ENCODE data around the gene COQ7. TPM values are rescaled to one million over a fixed set of nuclear protein-coding genes. Genes with fewer than 3 reads are reported as not detected.

COQ7 gene
- total and polyA plus RNA-seq, 2 of the 4 experiments (the other 2 are of a cell fraction) = 10.9 to 13.6 TPM

DNA sequence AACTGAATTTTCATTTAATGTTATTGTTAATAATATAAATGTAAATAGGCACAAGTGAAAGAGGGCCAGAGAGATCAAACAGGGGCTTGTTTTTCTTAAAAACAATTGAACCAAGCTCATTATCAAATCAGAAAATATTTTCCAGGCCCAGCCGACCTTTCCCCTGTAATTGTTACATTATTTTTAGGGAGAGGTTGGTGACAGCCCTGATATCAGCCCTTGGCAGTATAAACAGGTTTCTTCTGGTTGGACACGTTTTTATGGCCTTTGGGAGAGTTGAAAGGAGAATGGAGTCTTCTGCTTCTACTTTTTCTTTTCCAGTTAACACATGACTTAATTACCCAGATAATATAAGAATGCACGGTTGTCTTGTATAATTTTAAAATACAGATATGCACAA is 40.0 kb upstream of the COQ7 start:
- Histone ChIP-seq H4K91ac (ENCODE audit: insufficient read depth, low read depth, low read length) (no peak overlapping the region), H2AK5ac (ENCODE audit: low read depth, low read length) (no peak overlapping the region), H4K20me1 (ENCODE audit: insufficient read depth, low read length) (no peaks in the 10 kb centered on the region), H2BK5ac (ENCODE audit: low read depth, low read length, poor library complexity, severe bottlenecking) (no peak overlapping the region), H2BK20ac (ENCODE audit: low read depth, low read length) (no peak overlapping the region), H3K56ac (ENCODE audit: extremely low read depth, insufficient read depth, low read length) (no peak overlapping the region), H3K9me1 (ENCODE audit: insufficient read depth, low read length) (no peaks in the 10 kb centered on the region), H2AK9ac (replicated peaks; ENCODE audit: low read depth, low read length, poor library complexity) (no peak overlapping the region), H2AFZ (replicated peaks; ENCODE audit: low read length, poor library complexity) (no peak overlapping the region), H3K27me3 (ENCODE audit: control insufficient read depth, insufficient read depth, low read length) (no peaks in the 10 kb centered on the region), H4K8ac (ENCODE audit: low read depth in 2 of 2, low read length in 2 of 2) (no peak overlapping the region), H2BK120ac (ENCODE audit: low read depth, low read length) (no peak overlapping the region), H3K18ac (ENCODE audit: low read depth, low read length) (no peak overlapping the region), H3K4me3 (ENCODE audit: insufficient read depth, low read depth, low read length) (no peak overlapping the region), H3K9me3 (ENCODE audit: control insufficient read depth, insufficient read depth, low read length) (no peaks in the 10 kb centered on the region), H3K23ac (ENCODE audit: low read depth, low read length) (no peak overlapping the region), H3K4me1 (ENCODE audit: control insufficient read depth, insufficient read depth, low read length) (no peaks in the 10 kb centered on the region), H3K27ac (ENCODE audit: insufficient read depth, low read length) (no peak overlapping the region), H3K9ac (ENCODE audit: low read depth, low read length) (no peak overlapping the region), H3K36me3 (ENCODE audit: control insufficient read depth, insufficient read depth, low read length) (no peaks in the 10 kb centered on the region), H2BK15ac (ENCODE audit: low read depth, low read length) (no peak overlapping the region), H3K14ac (replicated peaks; ENCODE audit: low read depth, low read length) (no peak overlapping the region), H3K4ac (ENCODE audit: low read depth, low read length) (no peak overlapping the region), H3K79me1 (ENCODE audit: low read depth in 1 of 2, low read length in 2 of 2) (no peaks in the 10 kb centered on the region), H4K5ac (ENCODE audit: low read depth, low read length) (no peak overlapping the region), H3K4me2 (ENCODE audit: low read depth, low read length) (no peak overlapping the region)
- no TSS peak for BruUV-seq (replicated peaks)
- POLR2A ChIA-PET (ENCODE audit: unreplicated experiment) = no interaction called here
- no CpG with 5 or more reads among the region's 3 CpGs for WGBS, 2 experiments (ENCODE audit: extremely low coverage in 2 of 2, insufficient read length in 1 of 2)
- in situ Hi-C loops (cut with MboI; ENCODE audit: low sequenced_read_pairs) = no loop called here
- CTCF ChIA-PET = no interaction called here
- DNase-seq = no peak
- dilution Hi-C loops (cut with HindIII; ENCODE audit: low sequenced_read_pairs, unreplicated experiment) = no loop called here
- ATAC-seq (ENCODE audit: low read depth) = no peak
- intact Hi-C loops (cut with micrococcal nuclease) = no loop called here
- TF ChIP-seq MXI1 (IDR thresholded peaks at IDR 0.05; ENCODE audit: borderline replicate concordance, low read depth, low read length) (no peak), SMC3 (IDR thresholded peaks at IDR 0.05; ENCODE audit: low read depth, low read length) (no peak), NFE2L2 (IDR thresholded peaks at IDR 0.05; ENCODE audit: low read depth, low read length) (no peak), CHD1 (IDR thresholded peaks at IDR 0.05; ENCODE audit: low read depth, low read length) (no peak), MAZ (IDR thresholded peaks at IDR 0.05; ENCODE audit: borderline replicate concordance, low read depth, low read length) (no peak), RCOR1 (IDR thresholded peaks at IDR 0.05; ENCODE audit: insufficient replicate concordance, low read length) (no peak), ELK1 (IDR thresholded peaks at IDR 0.05; ENCODE audit: borderline replicate concordance, low read depth, low read length) (no peak), CTCF (conservative IDR thresholded peaks at IDR 0.05; ENCODE audit: low read depth, low read length) (no peak), BHLHE40 (IDR thresholded peaks at IDR 0.05; ENCODE audit: low read depth, low read length) (no peak), FOS (IDR thresholded peaks at IDR 0.05; ENCODE audit: low read depth, low read length) (no peak), CEBPB (IDR thresholded peaks at IDR 0.05; ENCODE audit: low read depth, low read length) (no peak), POLR2A (IDR thresholded peaks at IDR 0.05; ENCODE audit: low read depth, low read length) (no peak), RAD21 (IDR thresholded peaks at IDR 0.05; ENCODE audit: low read length) (no peak), USF2 (IDR thresholded peaks at IDR 0.05; ENCODE audit: low read depth, low read length) (no peak), RFX5 (IDR thresholded peaks at IDR 0.05; ENCODE audit: low read depth, low read length) (no peak), MAFK (IDR thresholded peaks at IDR 0.05; ENCODE audit: low read depth, low read length) (no peak)
